AG04449 (cell line): ENCODE measurements around the gene GIMAP2.

Experiments used
- CTCF ChIA-PET: fragments of 350-600 bp; formaldehyde crosslinking; extraction: SDS; loops from one replicate; lab custom pipeline; 2021; ENCODE audit warnings: antibody characterized with exemption; lab: Yijun Ruan, JAX
- POLR2A ChIA-PET: fragments of 400-600, 350-600 bp; formaldehyde crosslinking; extraction: SDS; loops from one replicate; lab custom pipeline; 2020; ENCODE audit warnings: antibody characterized with exemption, inconsistent platforms; lab: Yijun Ruan, JAX
- DNase-seq: peaks from one replicate; pipeline ENCODE4 v3.0.0-alpha.2; 2010; ENCODE audit warnings: low read depth, low spot score
- H3K4me3 ChIP-seq: 2 replicates; pipeline ENCODE4 v1.5.1; 2011; ENCODE audit warnings: low read depth, mild to moderate bottlenecking, control low read depth, low read length
- CTCF ChIP-seq: IDR thresholded peaks from one replicate; pipeline ENCODE4 v1.5.1; 2011; ENCODE audit warnings: mild to moderate bottlenecking, moderate library complexity, low read length, control low read depth, inconsistent platforms; ENCODE audit not compliant: insufficient read depth; ENCODE audit errors: missing control alignments

The GIMAP2 gene

GRCh38 chr7:150728011-150728410, 42.5 kb downstream of the GIMAP2 start:
- ChIA-PET POLR2A (no interaction called here), CTCF (no interaction called here)
- H3K4me3 ChIP-seq: no peak overlapping the region
- DNase-seq: no peak
- no peak for TF ChIP-seq CTCF

GRCh38 chr7:150728609-150729008, 43.1 kb downstream of the GIMAP2 start:
- ChIA-PET POLR2A (no interaction called here), CTCF (interaction anchor here (1.9 kb wide), 1 partner anchor 50 kb away, joined by 4 read pairs; no protein-coding TSS in a partner anchor)
- no peak for TF ChIP-seq CTCF
- no peak overlapping the region for H3K4me3 ChIP-seq
- DNase-seq: no peak

- DNase-seq: no peak
- no peak overlapping the region for H3K4me3 ChIP-seq
- POLR2A ChIA-PET: no interaction called here
- no peak for TF ChIP-seq CTCF
- CTCF ChIA-PET: no interaction called here
Measured at GRCh38 chr7:150731916-150732315, 46.4 kb downstream of the GIMAP2 start.

- TF ChIP-seq CTCF: no peak
- POLR2A ChIA-PET: no interaction called here
- CTCF ChIA-PET: no interaction called here
- no peak for DNase-seq
- H3K4me3 ChIP-seq: no peak overlapping the region
Measured at GRCh38 chr7:150732786-150733481, 47.4 kb downstream of the GIMAP2 start.

DNA sequence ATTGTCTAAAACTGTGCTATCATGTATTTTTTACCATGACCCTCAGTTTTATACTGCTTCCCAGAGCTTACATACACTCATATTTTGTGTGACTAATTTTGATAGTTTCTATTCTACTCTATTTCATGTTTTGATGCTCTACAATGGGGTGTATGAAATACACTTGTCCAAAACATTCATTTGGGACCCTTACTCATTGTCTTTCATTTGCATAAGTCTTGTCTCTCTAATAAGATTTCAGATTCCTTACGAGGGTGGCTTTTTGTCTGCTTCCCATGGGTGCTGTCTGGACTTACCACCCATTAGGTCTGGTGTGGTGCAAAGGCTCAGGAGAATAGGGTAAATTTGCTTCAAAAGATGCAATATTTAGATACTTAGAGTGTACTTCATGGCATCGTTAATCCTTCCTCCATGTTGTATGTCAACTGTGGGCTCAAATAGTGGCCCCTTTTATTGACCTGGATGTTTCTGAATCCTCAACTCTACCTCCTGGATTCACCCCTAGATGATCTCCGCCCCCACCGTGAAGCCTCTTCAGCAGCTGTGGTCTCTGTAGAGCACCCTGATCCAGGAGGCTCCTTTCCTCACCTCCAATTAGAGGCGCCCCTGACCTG, 48.1 kb downstream of the GIMAP2 start:
- CTCF ChIA-PET: no interaction called here
- no peak overlapping the region for H3K4me3 ChIP-seq

More for the DNA sequence above, 48.1 kb downstream of the GIMAP2 start:
- TF ChIP-seq CTCF: no peak
- POLR2A ChIA-PET: no interaction called here
- no peak for DNase-seq
